Panc1 (cell line): ENCODE data around the gene ACTR6. TPM values are rescaled to one million over a fixed set of nuclear protein-coding genes. Genes with fewer than 3 reads are reported as not detected.
"Not testable (repeated sequence)": the region's sequence is repeated elsewhere in the genome, so short reads cannot be mapped to it uniquely, and the experiment has no call there.

ENCODE experiments used
- ATAC-seq: fragments of 200-7000 bp; cut with Tn5 transposase; 2 replicates; pipeline ENCODE4 v1.9.1; 2020; ENCODE audit warnings: mild to moderate bottlenecking, moderate library complexity
- BruUV-seq: library from RNA; stranded (reverse); fragments of 400-500 nt; replicated peaks from 2 replicates; lab custom pipeline; 2021; lab: Mats Ljungman, UMichigan
- CTCF ChIA-PET: fragments of 300-600 bp; sonication (Branson Sonifier 250); formaldehyde crosslinking; loops from one replicate; lab custom pipeline; 2022; ENCODE audit warnings: antibody characterized with exemption; lab: Charles Lee
- POLR2A ChIA-PET: fragments of 300-600 bp; sonication (Branson Sonifier 250); formaldehyde crosslinking; loops from one replicate; lab custom pipeline; 2022; ENCODE audit warnings: antibody characterized with exemption; lab: Charles Lee
- DNase-seq: peaks from one replicate; pipeline ENCODE4 v3.0.0-alpha.2; 2010; ENCODE audit warnings: low read depth, low spot score
- H3K27ac ChIP-seq: 2 replicates; pipeline ENCODE4 v1.5.1; 2011; ENCODE audit warnings: mild to moderate bottlenecking, low read length, inconsistent platforms
- H3K27me3 ChIP-seq: fragments of 200-500 bp; sonication (Bioruptor generic); 2 replicates; pipeline ENCODE4 v1.6.0; 2014; ENCODE audit warnings: low read length, inconsistent platforms; ENCODE audit not compliant: control insufficient read depth, insufficient read depth
- H3K36me3 ChIP-seq: fragments of 200-500 bp; sonication (Bioruptor generic); 2 replicates; pipeline ENCODE4 v1.5.1; 2014; ENCODE audit warnings: inconsistent platforms, mild to moderate bottlenecking, low read length, moderate library complexity; ENCODE audit not compliant: control insufficient read depth, insufficient read depth
- H3K4me1 ChIP-seq: 2 replicates; pipeline ENCODE4 v1.5.1; 2011; ENCODE audit warnings: inconsistent platforms, mild to moderate bottlenecking, low read length, moderate library complexity; ENCODE audit not compliant: control insufficient read depth, insufficient read depth
- H3K4me3 ChIP-seq, 2 experiments: 2 replicates each; pipeline ENCODE4 v1.5.1; 2011 to 2012; ENCODE audit warnings: low read depth in 2 of 2, low read length in 2 of 2, mild to moderate bottlenecking in 2 of 2, inconsistent platforms in 1 of 2, moderate library complexity in 1 of 2
- H3K9me3 ChIP-seq: fragments of 200-500 bp; sonication (Bioruptor generic); 2 replicates; pipeline ENCODE4 v1.5.1; 2014; ENCODE audit warnings: low read depth, mild to moderate bottlenecking, inconsistent platforms, low read length, moderate library complexity; ENCODE audit not compliant: control insufficient read depth, insufficient read depth
- CTCF ChIP-seq: fragments of 450-650 bp; IDR thresholded peaks from 2 replicates; pipeline ENCODE4 v1.5.1; 2017; ENCODE audit warnings: mild to moderate bottlenecking
- POLR2AphosphoS5 ChIP-seq: IDR thresholded peaks from 2 replicates; pipeline ENCODE4 v1.6.1; 2012; ENCODE audit warnings: mild to moderate bottlenecking, low read depth, low read length, moderate library complexity
- REST ChIP-seq, 2 experiments: IDR thresholded peaks; 2 replicates each; pipeline ENCODE4 v1.6.1; 2011 to 2012; ENCODE audit warnings: low read depth in 2 of 2, control low read depth in 1 of 2, low read length in 1 of 2, mild to moderate bottlenecking in 1 of 2, moderate library complexity in 1 of 2; ENCODE audit not compliant: insufficient read depth in 1 of 2
- SIN3A ChIP-seq: IDR thresholded peaks from 2 replicates; pipeline ENCODE4 v1.6.1; 2012; ENCODE audit warnings: low read depth, mild to moderate bottlenecking, low read length, moderate library complexity, borderline replicate concordance; ENCODE audit not compliant: insufficient read depth
- TCF7L2 ChIP-seq: IDR thresholded peaks from 2 replicates; pipeline ENCODE4 v1.6.1; 2011; ENCODE audit warnings: mild to moderate bottlenecking, low read depth, low read length, inconsistent platforms
- in situ Hi-C: cut with HindIII; loops from 2 replicates; pipeline ENCODE4 v1.10.0; 2016; ENCODE audit warnings: low sequenced_read_pairs, low pct_unique_long_range_greater_than_20kb
- intact Hi-C: fragments of 100-400 bp; cut with micrococcal nuclease; formaldehyde crosslinking; loops from one replicate; pipeline ENCODE4 v1.10.0; 2022; ENCODE audit not compliant: unreplicated experiment
- total RNA-seq: library from RNA; stranded (reverse); gene quantifications from one replicate; pipeline ENCODE4 v1.2.1, GENCODE V29; 2021; ENCODE audit not compliant: unreplicated experiment

ACTR6 gene
- total RNA-seq, 1 experiment from 2014 or later, result 21.2 TPM

- intact Hi-C loops (no loop called here), in situ Hi-C loops (no loop called here)
- no peaks in the 10 kb centered on the region for H3K9me3 ChIP-seq
- no peak overlapping the region for H3K27ac ChIP-seq
- no peak for TF ChIP-seq POLR2AphosphoS5
- no peak for TF ChIP-seq TCF7L2
- TF ChIP-seq REST (IDR thresholded peaks at IDR 0.05; ENCODE audit: insufficient read depth in 1 of 2, low read depth in 2 of 2, low read length in 1 of 2), result no peak
- no peak for TF ChIP-seq SIN3A
- TF ChIP-seq CTCF, result no peak
- CTCF ChIA-PET, result interaction anchor here (0.6 kb wide), 1 partner anchor 59 kb away, joined by 5 read pairs; no protein-coding TSS in a partner anchor
- H3K4me3 ChIP-seq, result no peak overlapping the region
- H3K36me3 ChIP-seq, result no peaks in the 10 kb centered on the region
- POLR2A ChIA-PET, result no interaction called here
- ATAC-seq (no peak), DNase-seq (no peak)
- no peaks in the 10 kb centered on the region for H3K4me1 ChIP-seq
- H3K27me3 ChIP-seq, result no peaks in the 10 kb centered on the region
- no TSS peak for BruUV-seq
Measured at GRCh38 chr12:100187068-100187467, 13.5 kb upstream of the ACTR6 start.

GRCh38 chr12:100187857-100188519 lies 12.6 kb upstream of the ACTR6 start:
- no TSS peak for BruUV-seq
- no peaks in the 10 kb centered on the region for H3K4me1 ChIP-seq
- no peaks in the 10 kb centered on the region for H3K9me3 ChIP-seq
- no peaks in the 10 kb centered on the region for H3K36me3 ChIP-seq
- no peak for TF ChIP-seq POLR2AphosphoS5
- intact Hi-C loops, result no loop called here
- DNase-seq (no peak), ATAC-seq (no peak)
- ChIA-PET CTCF (no interaction called here), POLR2A (no interaction called here)
- H3K27me3 ChIP-seq, result no peaks in the 10 kb centered on the region
- no peak overlapping the region for H3K4me3 ChIP-seq
- in situ Hi-C loops, result no loop called here
- no peak overlapping the region for H3K27ac ChIP-seq

- intact Hi-C loops, BruUV-seq, in situ Hi-C loops, H3K27me3 ChIP-seq, POLR2A ChIA-PET, H3K27ac ChIP-seq, H3K4me1 ChIP-seq, ATAC-seq, H3K4me3 ChIP-seq, DNase-seq, CTCF ChIA-PET, H3K9me3 ChIP-seq, H3K36me3 ChIP-seq: not testable (repeated sequence)
Measured at GRCh38 chr12:100188888-100189635, 11.6 kb upstream of the ACTR6 start.
